ENCODE data around the gene SCG5.

DNA sequence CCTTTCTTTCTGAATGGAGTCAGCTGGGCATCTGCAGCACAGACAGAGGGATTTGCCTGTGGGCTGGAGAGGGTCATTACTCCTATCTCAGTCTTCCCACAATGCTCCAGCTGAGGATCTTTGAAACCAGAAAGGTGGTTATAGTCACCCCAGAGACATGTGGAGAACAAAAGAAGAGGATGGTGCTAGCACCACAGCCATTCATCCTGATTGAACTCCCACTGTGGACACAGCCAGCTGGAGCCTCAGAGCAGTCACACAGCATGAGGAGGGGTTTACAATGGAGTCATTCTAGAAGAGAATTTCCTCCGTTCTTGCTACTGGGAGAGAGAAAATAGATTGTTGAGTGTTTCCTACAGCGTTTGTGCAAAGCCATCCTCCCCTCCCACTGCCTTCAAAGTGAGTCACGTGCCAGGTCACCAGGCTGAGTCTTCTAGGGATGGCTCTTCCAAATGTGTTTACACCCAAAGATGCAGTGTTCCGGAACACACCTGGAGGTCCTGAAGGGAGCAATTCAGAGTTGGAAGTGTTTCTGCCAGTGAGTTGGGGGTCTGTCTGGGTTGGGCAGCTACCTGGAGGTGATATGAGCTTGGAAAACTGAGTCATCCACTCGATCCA is 57.4 kb downstream of the SCG5 start:
- TF ChIP-seq, protein P1, sequence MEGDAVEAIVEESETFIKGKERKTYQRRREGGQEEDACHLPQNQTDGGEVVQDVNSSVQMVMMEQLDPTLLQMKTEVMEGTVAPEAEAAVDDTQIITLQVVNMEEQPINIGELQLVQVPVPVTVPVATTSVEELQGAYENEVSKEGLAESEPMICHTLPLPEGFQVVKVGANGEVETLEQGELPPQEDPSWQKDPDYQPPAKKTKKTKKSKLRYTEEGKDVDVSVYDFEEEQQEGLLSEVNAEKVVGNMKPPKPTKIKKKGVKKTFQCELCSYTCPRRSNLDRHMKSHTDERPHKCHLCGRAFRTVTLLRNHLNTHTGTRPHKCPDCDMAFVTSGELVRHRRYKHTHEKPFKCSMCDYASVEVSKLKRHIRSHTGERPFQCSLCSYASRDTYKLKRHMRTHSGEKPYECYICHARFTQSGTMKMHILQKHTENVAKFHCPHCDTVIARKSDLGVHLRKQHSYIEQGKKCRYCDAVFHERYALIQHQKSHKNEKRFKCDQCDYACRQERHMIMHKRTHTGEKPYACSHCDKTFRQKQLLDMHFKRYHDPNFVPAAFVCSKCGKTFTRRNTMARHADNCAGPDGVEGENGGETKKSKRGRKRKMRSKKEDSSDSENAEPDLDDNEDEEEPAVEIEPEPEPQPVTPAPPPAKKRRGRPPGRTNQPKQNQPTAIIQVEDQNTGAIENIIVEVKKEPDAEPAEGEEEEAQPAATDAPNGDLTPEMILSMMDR (optimal IDR thresholded peaks at IDR 0.05 in 1 of 3, IDR thresholded peaks at IDR 0.05 in 1 of 3, conservative IDR thresholded peaks at IDR 0.05 in 1 of 3; ENCODE audit: extremely low read depth in 1 of 3, insufficient read depth in 2 of 3, low read length in 3 of 3): no peak
- TF ChIP-seq EZH2 (IDR thresholded peaks at IDR 0.05; ENCODE audit: low read length): no peak
